Prostate gland (tissue), 2 donors: ENCODE measurements around the gene CRELD1. TPM values are rescaled to one million over a fixed set of nuclear protein-coding genes. Genes with fewer than 3 reads are reported as not detected.
A peak's percentile ranks its signal among the peaks of the same experiment; 100 is the strongest.

Experiments
- DNase-seq: peaks from one replicate; pipeline ENCODE4 v3.0.0-alpha.2; 2019; ENCODE audit warnings: low spot score
- H3K27ac ChIP-seq, 2 donors: fragments of 200-600 bp; sonication (generic); 2 replicates each; pipeline ENCODE4 v1.5.1; 2017 to 2019
- H3K27me3 ChIP-seq: fragments of 200-600 bp; sonication (generic); replicated peaks from 2 replicates; pipeline ENCODE4 v1.5.1; 2019; ENCODE audit not compliant: insufficient read depth
- H3K36me3 ChIP-seq, 2 donors: fragments of 200-600 bp; sonication (generic); 1 replicate in 1 of 2; 2 replicates in 1 of 2; pipeline versions ENCODE4 v1.5.1 to v1.8.1; 2017 to 2019
- H3K4me1 ChIP-seq: fragments of 200-600 bp; sonication (generic); replicated peaks from 2 replicates; pipeline ENCODE4 v1.5.1; 2019
- H3K4me3 ChIP-seq, 2 donors: fragments of 200-600 bp; sonication (generic); 2 replicates each; pipeline ENCODE4 v1.5.1; 2017 to 2019
- H3K9me3 ChIP-seq: fragments of 200-600 bp; sonication (generic); 2 replicates; pipeline ENCODE4 v1.5.1; 2017
- POLR2A ChIP-seq: fragments of 450-650 bp; IDR thresholded peaks from one replicate; pipeline ENCODE4 v1.6.1; 2016; ENCODE audit warnings: antibody characterized with exemption, mild to moderate bottlenecking
- POLR2AphosphoS5 ChIP-seq: sonication (generic); formaldehyde crosslinking; IDR thresholded peaks from one replicate; pipeline ENCODE4 v1.6.1; 2017; ENCODE audit warnings: antibody characterized with exemption
- WGBS: methylation state at CpG from one replicate; pipeline ENCODE4 v1.1.5; 2018; 5-methylcytosine and 5-hydroxymethylcytosine counted together
- intact Hi-C: fragments of 100-400 bp; cut with DNase I; formaldehyde crosslinking; loops from one replicate; pipeline ENCODE4 v1.14.2; 2022
- total RNA-seq, 2 donors: library from RNA; depleted of rRNA; stranded (reverse); fragments of >200 nt; gene quantifications; one replicate each; pipeline ENCODE4 v1.1.0, GENCODE V29; 2016
- TF ChIP-seq, protein P1 (sequence below), 4 experiments: fragments of 200-600 bp in 2 of 4; fragments of 450-650 bp in 2 of 4; sonication (generic) in 2 of 4; IDR thresholded peaks; 1 replicate in 3 of 4; 2 replicates in 1 of 4; pipeline ENCODE4 v1.5.1; 2016 to 2019; ENCODE audit warnings: antibody characterized with exemption in 4 of 4, mild to moderate bottlenecking in 2 of 4, moderate library complexity in 2 of 4

Gene CRELD1
- total RNA-seq, 2 donors from 2014 or later: 46.9 to 64.9 TPM

DNA sequence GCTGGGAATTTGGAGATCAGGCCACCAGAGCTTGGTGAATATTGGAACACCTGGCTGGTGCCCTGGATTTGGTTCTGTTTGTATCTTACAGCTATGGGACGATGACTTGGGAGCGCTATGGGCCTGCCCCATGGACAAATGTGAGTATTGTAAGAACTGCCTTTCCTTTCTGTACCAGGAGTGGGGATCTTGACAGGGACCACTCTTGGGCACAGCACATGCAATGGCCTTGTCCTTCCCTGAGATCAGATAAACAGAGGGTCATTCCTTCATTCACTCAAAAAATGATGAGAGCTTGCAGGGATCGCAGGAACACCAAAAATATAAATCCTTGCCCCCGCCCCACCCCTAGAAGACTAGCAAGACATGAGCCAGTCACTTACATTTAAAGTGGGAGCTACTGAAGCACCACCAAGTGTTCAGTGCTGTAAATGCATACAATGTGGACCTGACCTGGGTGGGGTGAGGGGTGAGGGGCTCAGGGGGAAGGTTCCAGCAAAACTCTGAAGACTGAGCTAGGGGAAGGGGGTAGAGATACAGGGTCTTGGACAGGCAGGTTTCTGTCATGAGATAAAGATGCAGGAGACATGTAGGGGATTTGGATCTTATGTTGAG lies 2.7 kb upstream of the CRELD1 start:
- peaks cover 0 to 4% of the 10 kb centered on the region in 2 donors for H3K36me3 ChIP-seq
- DNase-seq: no peak
- TF ChIP-seq POLR2AphosphoS5 (no peak), POLR2A (no peak)
- TF ChIP-seq, protein P1, sequence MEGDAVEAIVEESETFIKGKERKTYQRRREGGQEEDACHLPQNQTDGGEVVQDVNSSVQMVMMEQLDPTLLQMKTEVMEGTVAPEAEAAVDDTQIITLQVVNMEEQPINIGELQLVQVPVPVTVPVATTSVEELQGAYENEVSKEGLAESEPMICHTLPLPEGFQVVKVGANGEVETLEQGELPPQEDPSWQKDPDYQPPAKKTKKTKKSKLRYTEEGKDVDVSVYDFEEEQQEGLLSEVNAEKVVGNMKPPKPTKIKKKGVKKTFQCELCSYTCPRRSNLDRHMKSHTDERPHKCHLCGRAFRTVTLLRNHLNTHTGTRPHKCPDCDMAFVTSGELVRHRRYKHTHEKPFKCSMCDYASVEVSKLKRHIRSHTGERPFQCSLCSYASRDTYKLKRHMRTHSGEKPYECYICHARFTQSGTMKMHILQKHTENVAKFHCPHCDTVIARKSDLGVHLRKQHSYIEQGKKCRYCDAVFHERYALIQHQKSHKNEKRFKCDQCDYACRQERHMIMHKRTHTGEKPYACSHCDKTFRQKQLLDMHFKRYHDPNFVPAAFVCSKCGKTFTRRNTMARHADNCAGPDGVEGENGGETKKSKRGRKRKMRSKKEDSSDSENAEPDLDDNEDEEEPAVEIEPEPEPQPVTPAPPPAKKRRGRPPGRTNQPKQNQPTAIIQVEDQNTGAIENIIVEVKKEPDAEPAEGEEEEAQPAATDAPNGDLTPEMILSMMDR (IDR thresholded peaks at IDR 0.05): no peak
- intact Hi-C loops: loop anchor here (5.0 kb wide), 1 partner anchor 89 kb away; the partner anchor contains the start of gene RPUSD3
- 95% methylated on average over 4 of the region's 4 CpGs for WGBS
- no peaks in the 10 kb centered on the region for H3K9me3 ChIP-seq
- H3K4me3 ChIP-seq: no peak overlapping the region
- peaks cover 7% of the 10 kb centered on the region for H3K4me1 ChIP-seq
- no peaks in the 10 kb centered on the region for H3K27me3 ChIP-seq
- no peak overlapping the region for H3K27ac ChIP-seq

DNA sequence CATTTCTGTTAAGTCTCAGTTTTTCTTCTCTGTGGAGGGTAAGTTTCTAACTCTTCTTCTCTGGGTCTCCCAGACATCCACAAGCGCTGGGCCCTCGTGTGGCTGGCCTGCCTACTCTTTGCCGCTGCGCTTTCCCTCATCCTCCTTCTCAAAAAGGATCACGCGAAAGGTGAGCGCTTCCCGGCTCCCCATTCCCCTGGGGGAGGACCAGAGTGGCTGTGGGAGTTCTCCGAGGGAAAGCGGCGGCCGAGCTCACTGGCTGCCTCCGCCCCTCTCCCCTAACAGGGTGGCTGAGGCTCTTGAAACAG lies 1.1 kb upstream of the CRELD1 start:
- Histone ChIP-seq H3K27me3 (no peaks in the 10 kb centered on the region), H3K4me1 (peaks cover 7% of the 10 kb centered on the region), H3K36me3 (peaks cover 0 to 4% of the 10 kb centered on the region in 2 donors), H3K4me3 (peak overlapping the region; percentile 56 to 62), H3K27ac (peak overlapping the region; percentile 91 to 93), H3K9me3 (no peaks in the 10 kb centered on the region)
- 13% methylated on average over 13 of the region's 13 CpGs for WGBS
- intact Hi-C loops: loop anchor here (5.0 kb wide), 1 partner anchor 90 kb away; the partner anchor contains the start of gene RPUSD3
- TF ChIP-seq POLR2AphosphoS5: no peak
- no peak for TF ChIP-seq POLR2A
- TF ChIP-seq, protein P1 (IDR thresholded peaks at IDR 0.05): no peak
- no peak for DNase-seq

DNA sequence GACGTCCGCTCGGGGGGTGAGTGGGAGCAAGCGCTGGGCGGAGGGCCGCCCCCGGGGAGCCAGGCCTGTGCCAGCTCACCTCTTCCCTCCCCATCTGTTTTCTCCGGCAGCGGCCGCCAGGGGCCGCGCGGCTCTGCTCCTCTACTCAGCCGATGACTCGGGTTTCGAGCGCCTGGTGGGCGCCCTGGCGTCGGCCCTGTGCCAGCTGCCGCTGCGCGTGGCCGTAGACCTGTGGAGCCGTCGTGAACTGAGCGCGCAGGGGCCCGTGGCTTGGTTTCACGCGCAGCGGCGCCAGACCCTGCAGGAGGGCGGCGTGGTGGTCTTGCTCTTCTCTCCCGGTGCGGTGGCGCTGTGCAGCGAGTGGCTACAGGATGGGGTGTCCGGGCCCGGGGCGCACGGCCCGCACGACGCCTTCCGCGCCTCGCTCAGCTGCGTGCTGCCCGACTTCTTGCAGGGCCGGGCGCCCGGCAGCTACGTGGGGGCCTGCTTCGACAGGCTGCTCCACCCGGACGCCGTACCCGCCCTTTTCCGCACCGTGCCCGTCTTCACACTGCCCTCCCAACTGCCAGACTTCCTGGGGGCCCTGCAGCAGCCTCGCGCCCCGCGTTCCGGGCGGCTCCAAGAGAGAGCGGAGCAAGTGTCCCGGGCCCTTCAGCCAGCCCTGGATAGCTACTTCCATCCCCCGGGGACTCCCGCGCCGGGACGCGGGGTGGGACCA lies 632 bp upstream of the CRELD1 start:
- no peaks in the 10 kb centered on the region for H3K27me3 ChIP-seq
- H3K27ac ChIP-seq: peak overlapping the region; percentile 91 to 93
- H3K4me1 ChIP-seq: peaks cover 7% of the 10 kb centered on the region
- peaks cover 0 to 4% of the 10 kb centered on the region in 2 donors for H3K36me3 ChIP-seq
- intact Hi-C loops: loop anchor here (5.0 kb wide), 1 partner anchor 91 kb away; the partner anchor contains the start of gene RPUSD3
- TF ChIP-seq POLR2AphosphoS5 (peak; percentile 27), POLR2A (no peak)
- TF ChIP-seq, protein P1 (IDR thresholded peaks at IDR 0.05): peak; percentile 26 to 89 (median 79)
- under 1% methylated on average over 42 of the region's 77 CpGs for WGBS
- peak overlapping the region; percentile 56 to 62 for H3K4me3 ChIP-seq
- DNase-seq: peak; percentile 63
- no peaks in the 10 kb centered on the region for H3K9me3 ChIP-seq

DNA sequence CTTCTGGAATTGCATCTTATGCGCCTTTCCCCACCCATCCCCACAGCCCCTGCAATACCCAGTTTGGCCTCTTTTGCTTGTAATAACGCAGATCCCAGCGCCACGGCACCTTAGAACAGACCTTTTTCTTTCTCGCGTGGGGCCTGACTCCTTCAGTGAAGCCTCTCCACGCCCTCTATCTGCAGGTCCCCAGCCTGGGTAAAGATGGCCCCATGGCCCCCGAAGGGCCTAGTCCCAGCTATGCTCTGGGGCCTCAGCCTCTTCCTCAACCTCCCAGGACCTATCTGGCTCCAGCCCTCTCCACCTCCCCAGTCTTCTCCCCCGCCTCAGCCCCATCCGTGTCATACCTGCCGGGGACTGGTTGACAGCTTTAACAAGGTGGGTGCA lies 594 bp downstream of the CRELD1 start:
- Histone ChIP-seq H3K27me3 (no peaks in the 10 kb centered on the region), H3K36me3 (peaks cover 0 to 4% of the 10 kb centered on the region in 2 donors), H3K4me3 (peak overlapping the region; percentile 56 to 62), H3K27ac (peak overlapping the region; percentile 91 to 93), H3K4me1 (peaks cover 7% of the 10 kb centered on the region), H3K9me3 (no peaks in the 10 kb centered on the region)
- TF ChIP-seq, protein P1 (IDR thresholded peaks at IDR 0.05): peak in 3 of 4 experiments; percentile 18 to 30 (median 24)
- TF ChIP-seq POLR2AphosphoS5 (no peak), POLR2A (no peak)
- 15% methylated on average over 11 of the region's 11 CpGs for WGBS
- no peak for DNase-seq
- intact Hi-C loops: loop anchor here (5.0 kb wide), 1 partner anchor 92 kb away; the partner anchor contains the start of gene RPUSD3
